Lower leg skin (tissue), 3 donors: Measurements from ENCODE around the gene APBA3.

Source experiments
- CTCF ChIP-seq, 3 donors: fragments of 450-650 bp; IDR thresholded peaks; one replicate each; pipeline ENCODE4 v1.5.1; 2016; ENCODE audit warnings: antibody characterized with exemption in 3 of 3, mild to moderate bottlenecking in 3 of 3, moderate library complexity in 2 of 3
- POLR2A ChIP-seq, 2 donors: fragments of 450-650 bp; IDR thresholded peaks; one replicate each; pipeline ENCODE4 v1.6.1; 2016 to 2017; ENCODE audit warnings: antibody characterized with exemption in 2 of 2, mild to moderate bottlenecking in 1 of 2, moderate library complexity in 1 of 2

DNA sequence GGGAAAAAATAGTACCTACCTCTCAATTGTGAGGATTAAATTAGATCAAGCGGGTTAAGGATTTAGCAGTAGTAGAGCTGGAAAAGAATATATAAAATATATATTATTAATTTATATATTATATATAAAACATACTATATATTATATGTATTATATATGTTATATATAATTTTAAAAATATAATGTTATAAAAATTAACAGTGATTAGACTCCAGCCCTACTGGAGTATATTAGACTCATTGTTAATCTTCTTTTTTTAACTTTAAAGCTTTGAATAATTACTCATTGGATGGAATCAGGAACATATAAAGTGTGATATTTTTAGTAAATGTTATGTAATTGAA lies 610 bp upstream of the APBA3 start:
- TF ChIP-seq CTCF (IDR thresholded peaks at IDR 0.05): no peak
- TF ChIP-seq POLR2A (IDR thresholded peaks at IDR 0.05): no peak
